HUDEP-2 (cell line): ENCODE data around the gene TXNDC15.
A peak's percentile ranks its signal among the peaks of the same experiment; 100 is the strongest.
"Not testable (repeated sequence)": the region's sequence is repeated elsewhere in the genome, so short reads cannot be mapped to it uniquely, and the experiment has no call there.

Experiments used
- DNase-seq, 76 experiments: peaks; one replicate each; lab custom pipeline; 2025; ENCODE audit not compliant: unreplicated experiment in 76 of 76; lab: John Stamatoyannopoulos, UW

The TXNDC15 gene

DNA sequence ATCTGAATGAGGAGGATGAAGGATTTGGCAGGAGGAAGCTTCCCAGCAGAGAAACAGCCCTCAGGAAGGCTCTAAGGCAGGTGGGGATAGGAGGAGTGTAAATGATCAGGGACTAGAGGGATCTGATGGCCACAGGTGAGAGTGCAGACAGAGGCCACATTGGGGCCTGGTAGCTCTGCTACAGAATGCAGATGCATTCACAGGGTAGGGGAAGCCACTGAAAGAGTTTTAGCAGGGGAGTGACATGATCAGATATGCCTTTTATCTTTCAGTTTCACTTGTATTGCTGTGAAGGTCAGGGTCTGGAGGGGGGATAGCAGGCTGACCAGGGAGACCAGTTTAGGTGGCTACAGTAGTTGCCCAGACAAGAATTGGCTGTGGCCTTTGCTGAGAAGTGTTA, 3.0 kb downstream of the TXNDC15 start:
- DNase-seq: peak in 16 of 76 experiments; percentile 4 to 38 (median 15)

DNA sequence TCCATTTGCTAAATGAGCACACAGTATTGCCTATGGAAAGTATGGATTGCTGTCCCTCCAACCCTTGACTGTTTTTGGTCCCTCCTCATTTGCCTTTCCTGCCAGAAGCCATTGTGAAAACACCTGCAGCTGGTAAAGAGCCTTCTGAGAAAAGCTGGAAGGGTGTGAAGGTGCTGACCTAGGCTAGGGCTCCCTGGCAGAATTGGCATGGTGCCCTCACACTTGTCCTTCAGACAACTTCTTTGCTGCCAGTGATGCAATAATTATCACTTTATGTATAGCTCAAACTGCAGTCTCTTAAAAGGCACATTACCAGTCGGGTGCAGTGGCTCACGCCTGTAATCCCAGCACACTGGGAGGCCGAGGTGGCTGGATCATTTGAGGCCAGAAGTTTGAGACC, 4.2 kb downstream of the TXNDC15 start:
- peak in 11 of 76 experiments; percentile 1 to 33 (median 19) for DNase-seq

DNA sequence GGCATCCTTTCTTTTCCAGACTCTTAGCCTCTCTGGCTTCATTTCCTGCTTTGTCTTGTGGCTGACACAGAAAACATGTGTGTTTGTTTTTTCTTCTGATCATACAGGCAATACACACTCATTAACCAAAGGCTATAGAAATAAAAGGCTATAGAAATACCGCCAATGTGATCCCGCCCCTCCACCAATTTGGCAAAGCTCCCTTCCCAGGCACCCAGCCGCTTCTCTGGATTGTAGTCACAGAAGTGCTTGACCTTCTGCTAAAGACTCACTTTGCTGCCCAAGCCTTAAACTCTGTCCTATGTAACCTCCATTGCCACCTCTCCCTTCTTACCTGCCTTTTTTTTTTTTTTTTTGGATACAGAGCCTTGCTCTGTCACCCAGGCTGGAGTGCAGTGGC, 5.3 kb downstream of the TXNDC15 start:
- no peak for DNase-seq

DNA sequence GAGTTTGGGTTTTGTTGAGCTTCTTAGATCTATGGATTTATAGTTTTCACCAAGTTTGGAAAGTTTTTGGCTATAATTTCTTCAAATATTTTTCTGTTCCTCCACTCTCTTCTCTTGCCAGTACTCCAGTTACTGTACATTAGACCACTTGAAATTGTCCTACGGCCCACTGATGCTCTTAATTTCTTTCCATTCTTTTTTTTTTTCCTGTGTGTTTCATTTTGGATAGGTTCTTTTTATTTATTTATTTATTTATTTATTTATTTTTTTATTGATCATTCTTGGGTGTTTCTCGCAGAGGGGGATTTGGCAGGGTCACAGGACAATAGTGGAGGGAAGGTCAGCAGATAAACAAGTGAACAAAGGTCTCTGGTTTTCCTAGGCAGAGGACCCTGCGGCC, 6.8 kb downstream of the TXNDC15 start:
- DNase-seq: not testable (repeated sequence)

DNA sequence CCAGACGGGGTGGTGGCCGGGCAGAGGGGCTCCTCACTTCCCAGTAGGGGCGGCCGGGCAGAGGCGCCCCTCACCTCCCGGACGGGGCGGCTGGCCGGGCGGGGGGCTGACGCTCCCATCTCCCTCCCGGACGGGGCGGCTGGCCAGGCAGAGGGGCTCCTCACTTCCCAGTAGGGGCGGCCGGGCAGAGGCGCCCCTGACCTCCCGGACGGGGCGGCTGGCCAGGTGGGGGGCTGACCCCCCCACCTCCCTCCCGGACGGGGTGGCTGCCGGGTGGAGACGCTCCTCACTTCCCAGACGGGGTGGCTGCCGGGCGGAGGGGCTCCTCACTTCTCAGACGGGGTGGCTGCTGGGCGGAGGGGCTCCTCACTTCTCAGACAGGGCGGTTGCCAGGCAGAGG, 7.5 kb downstream of the TXNDC15 start:
- DNase-seq: not testable (repeated sequence)

DNA sequence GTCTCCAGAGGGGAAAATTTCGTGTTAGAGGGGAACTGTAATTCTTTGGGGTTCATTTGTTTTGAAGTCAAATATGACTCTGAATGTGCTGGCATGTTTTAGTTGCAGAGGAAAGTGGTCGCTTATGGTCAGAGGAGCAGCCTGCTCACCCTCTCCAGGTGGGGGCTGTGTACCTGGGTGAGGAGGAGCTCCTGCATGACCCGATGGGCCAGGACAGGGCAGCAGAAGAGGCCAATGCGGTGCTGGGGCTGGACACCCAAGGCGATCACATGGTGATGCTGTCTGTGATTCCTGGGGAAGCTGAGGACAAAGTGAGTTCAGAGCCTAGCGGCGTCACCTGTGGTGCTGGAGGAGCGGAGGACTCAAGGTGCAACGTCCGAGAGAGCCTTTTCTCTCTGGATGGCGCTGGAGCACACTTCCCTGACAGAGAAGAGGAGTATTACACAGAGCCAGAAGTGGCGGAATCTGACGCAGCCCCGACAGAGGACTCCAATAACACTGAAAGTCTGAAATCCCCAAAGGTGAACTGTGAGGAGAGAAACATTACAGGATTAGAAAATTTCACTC, 13.5 kb downstream of the TXNDC15 start:
- no peak for DNase-seq

DNA sequence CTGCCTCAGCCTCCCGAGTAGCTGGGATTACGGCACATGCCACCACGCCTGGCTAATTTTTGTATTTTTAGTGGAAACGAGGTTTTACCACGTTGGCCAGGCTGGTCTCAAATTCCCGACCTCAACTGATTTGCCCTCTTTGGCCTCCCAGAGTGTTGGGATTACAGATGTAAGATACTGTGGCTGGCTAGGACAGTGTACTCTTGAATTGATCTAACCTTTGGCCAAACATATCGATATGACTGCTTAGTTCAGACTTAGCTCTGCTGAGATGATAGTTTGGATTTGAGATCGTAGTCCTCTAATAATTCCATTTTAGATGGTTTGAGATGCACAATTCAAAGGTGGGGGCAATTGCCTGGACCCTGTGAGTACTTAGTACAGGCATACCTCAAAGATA, 15.2 kb downstream of the TXNDC15 start:
- no peak for DNase-seq

DNA sequence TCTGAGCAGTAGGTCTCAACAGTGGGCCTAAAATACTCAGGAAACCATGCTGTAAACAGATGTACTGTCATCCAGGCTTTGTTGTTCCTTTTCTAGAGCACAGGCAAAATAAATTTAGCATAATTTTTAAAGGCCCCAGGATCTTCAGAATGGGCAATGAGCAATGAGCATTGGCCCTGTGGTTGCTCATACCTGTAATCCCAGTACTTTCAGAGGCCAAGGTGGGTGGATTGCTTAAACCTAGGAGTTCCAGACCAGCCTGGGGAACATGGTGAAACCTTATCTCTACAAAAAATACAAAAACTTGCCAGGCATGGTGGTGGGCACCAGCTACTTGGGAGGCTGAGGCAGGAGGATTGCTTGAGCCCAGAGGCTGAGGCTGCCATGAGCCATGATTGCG, 17.3 kb downstream of the TXNDC15 start:
- no peak for DNase-seq

DNA sequence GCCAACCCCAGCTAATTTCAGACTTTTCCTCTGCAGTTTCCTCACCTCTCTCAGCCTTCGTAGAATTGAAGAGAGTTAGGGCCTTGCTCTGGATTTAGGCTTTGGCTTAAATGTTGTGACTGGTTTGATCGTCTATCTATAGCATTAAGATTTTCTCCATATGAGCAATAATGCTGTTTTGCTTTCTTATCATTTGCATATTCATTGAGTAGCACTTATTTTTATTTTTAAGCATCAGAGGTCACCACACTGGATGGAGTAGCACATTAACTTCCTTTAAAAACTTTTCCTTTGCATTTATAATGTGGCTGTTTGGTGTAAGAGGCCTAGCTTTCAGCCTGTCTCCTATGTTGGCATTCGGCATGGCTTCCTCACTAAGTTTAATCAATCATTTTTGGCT, 18.1 kb downstream of the TXNDC15 start:
- no peak for DNase-seq

DNA sequence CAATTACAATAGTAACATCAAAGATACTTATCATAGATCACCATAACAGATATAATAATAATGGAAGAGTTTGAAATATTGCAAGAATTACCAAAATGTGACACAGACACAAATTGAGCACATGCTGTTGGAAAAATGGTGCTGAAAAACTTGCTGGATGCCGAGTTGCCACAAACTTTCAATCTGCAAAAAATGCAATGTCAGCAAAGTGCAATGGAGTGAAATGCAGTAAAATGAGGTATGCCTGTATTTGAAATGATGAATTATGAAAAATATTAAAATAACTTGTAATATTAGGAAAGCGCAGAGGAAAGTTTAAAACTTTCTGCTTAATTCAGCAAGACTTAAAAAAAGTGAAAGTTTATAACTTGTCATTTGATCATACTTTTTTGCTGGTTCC, 18.8 kb downstream of the TXNDC15 start:
- DNase-seq: no peak

DNA sequence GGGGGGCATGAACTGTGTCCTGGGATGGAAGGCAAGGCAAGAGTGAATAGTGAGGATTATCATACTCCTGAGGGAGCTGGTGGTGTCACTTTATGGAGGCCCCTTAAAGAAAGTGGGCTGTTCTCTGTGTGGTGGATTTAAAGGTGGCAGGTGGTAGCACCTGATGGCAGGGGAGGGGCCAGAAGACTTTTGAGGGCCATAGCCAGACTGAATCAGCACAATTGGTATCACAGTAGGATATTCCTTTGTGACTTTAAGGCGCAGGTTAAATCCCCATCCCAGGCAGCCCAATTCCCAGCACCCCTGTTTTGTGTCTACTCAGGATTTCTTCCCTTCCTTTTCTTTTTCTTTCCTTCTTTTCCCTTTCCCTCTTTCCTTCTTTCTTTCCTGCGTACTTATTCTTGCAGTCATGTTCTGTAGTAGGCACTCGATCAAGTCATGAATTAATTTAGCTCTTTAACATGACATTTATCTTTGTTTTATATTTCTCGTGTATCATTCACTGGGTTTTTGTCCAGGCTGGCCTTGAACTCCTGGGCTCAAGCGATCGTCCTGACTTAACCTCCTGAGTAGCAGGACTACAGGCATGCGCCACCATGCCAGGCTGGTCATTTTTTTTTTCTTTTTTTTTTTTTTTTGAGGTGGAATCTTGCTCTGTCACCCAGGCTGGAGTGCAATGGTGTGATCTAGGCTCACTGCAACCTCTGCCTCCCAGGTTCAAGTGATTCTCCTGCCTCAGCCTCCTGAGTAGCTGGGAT, 19.8 kb downstream of the TXNDC15 start:
- DNase-seq: no peak

DNA sequence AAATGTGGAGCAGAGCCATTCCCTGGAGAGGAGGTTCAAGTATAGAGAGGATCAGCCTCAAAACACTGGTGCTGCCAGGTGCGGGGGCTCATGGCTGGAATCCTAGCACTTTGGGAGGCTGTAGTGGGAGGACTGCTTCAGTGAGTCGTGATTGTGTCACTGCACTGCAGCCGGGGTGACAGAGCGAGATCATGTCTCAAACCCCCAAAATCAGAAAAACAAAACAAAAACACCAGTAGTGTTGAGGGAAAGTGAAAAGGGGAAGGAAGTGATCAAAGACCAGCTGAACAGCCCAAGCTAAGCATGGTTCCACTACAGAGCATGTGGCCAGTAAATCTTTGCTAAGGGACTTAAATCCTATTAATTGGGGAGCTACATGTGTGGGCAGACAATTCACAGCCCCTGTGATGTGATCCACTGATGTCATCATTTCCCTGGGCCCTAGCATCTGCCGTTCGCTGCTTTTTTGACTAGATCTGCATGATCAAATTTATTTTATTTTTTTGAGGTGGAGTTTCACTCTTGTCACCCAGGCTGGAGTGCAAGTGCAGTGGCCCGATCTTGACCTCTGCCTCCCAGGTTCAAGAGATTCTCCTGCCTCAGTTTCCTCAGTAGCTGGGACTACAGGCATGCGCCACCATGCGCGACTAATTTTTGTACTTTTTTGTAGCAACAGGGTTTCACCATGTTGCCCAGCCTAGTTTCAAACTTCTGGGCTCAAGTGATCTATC, 28.1 kb downstream of the TXNDC15 start:
- DNase-seq: no peak

DNA sequence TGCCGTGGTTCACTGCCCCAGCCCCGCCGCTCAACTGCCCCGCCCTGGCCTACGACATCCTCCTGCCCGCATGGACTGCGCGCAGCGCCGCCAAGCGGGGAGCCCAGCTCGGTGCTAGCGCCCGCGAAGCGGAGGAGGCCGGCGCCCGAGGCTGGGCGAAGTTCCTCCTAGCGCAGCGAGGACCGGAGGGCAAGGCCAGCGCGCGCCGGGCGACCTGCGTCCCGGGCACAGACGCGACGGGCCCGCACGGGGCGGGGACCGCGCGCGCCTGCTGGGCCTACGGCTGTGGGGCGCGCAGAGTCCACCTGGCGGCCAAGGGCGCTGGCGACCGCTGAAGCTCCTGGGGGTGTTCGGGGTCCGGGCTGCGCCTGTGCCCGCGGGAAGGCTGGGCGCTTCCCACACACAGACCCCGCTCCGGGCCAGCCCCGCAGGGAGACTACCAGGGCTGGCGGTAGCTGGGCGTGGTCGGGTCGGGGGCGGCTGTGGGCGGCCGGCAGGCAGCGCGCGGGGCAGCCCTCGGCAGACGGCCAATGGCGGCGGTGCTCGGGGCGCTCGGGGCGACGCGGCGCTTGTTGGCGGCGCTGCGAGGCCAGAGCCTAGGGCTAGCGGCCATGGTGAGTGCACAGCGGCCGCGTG, 30.6 kb downstream of the TXNDC15 start, which contains the start of gene PCBD2:
Gene PCBD2, plus strand, starts transcription at position 522 of the 636 bp plus-strand sequence. Its CDS starts 9 bp downstream, at position 531.
- peak in 75 of 76 experiments; percentile 26 to 94 (median 87) for DNase-seq

DNA sequence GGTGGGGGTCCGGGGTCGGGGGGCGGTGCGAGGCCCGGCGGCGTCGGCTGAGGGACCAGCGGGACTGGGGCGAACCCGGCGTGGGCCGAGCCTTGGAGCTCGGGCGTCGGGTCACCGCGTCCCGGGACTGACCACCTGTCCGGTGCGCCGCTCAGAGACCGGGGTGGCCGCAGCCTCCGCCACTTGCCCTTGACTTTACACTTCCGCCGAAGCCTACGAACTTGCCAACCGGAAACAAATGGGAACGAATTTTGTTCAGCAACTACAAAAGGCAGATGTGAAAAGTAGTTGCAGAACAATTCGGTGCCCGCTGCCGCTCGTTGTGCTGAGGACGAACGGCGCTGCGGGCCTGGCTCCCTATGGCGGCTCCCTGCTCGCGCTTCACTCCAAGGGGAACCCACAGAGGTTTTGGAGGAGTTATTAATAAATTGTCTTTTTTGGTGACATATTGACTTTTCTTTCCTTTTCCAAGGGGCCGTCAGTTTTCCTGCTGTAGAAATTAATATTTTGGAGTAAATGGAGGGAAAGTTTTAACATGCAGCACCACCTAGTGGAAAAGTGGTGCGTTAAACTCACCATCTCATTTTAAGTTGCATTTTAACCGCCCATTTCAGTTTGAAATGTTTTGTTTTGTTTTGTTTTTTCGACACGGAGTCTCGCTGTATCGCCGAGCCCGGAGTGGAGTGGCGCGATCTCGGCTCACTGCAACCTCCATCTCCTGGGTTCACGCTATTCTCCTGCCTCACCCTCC, 31.2 kb downstream of the TXNDC15 start:
- DNase-seq: peak in 63 of 76 experiments; percentile 15 to 86 (median 60)

DNA sequence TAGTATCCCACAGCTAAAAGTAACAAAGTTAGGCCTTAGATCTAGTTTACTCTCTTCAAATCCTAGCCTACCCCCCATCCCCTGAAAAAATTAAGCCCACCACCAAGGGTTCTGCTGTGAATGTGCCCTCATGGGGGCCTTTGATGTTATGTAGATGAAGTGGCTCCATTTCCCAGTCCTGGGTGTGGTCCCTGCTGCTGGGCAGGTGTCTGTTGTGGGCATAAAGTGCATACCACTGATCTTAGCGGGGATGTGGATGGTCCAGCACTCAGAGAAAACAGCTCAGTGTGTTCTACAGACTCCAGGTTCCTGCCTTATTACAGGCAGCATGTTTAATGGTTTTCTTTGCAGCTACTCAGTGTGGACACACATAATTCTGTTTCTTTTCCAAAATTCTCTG, 32.6 kb downstream of the TXNDC15 start:
- DNase-seq: no peak

DNA sequence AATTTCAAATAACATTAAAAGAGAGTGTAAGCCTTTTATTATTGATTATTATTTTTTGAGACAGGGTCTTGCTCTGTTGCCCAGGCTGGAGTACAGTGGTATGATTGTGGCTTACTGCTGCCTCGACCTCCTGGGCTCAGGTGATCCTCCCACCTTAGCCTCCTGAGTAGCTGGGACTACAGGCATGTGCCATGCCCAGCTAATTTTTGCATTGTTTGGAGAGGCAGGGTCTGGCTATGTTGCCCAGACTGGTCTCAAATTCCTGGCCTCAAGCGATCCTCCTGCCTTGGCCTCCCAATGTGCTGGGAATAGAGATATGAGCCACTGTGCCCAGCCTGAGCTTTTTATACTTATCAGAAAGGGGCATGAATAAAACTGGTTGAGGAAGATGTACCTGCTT, 36.6 kb downstream of the TXNDC15 start:
- DNase-seq: not testable (repeated sequence)

DNA sequence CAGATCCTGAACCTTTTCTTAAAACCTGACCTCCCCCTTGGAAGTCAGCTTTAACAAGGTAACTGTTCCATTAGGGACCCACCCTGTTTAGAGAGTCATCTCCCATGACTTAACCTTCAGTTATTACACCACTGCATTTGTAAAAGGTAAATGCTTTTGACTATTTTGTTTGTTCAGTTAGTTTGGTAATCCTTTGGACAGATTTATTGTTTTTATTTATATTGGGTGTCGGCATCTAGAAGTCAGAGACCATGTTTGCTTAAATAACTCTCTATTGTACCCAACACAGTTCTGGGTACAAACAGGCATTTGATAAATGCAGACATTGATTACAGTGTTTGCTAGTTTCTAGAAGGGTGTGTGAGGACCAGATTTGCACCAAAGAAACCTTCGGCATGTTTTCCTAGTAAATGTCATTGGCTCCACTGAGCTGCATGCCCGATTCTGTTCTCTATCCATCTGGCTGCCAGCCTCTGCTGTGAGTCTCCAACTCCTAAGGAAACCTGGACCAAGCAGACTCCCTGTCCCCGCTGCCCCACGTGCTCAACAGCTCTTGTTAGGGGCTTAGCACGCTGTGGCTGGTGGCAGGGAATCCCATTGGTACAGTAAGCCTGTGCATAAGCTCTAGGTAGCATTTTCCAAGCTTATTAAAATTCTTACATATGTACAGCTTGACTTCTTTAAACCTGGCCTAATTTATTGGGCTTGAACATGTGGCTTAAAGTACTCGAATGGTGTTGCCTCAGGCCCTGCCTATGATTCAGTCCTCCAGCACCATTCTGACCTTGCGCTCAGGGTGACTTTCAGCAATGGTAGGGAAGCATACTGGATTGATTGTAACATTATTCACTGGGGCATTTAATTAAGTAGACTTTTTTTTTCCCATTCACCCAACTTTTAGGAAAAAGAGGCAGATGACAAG, 37.4 kb downstream of the TXNDC15 start:
- no peak for DNase-seq

DNA sequence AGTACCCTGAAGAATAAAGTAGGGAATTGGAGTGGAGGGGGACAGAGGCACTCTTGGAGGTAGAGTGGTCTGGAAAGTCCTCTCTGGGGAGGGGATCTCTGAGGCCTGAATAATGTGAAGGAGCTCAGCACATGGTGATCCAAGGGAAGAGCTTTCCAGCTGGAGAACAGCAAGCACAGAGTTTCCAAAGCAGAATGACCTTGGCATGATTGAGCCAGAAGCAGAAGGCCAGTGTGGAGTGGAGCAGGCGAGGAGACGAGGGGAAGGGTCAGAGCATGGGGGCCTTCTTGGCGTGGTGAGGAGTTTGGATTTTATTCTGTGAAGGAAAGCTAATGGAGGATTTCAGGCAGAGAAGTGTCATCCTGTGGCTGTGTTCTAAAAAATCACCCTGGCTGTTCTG, 39.1 kb downstream of the TXNDC15 start:
- DNase-seq: no peak

DNA sequence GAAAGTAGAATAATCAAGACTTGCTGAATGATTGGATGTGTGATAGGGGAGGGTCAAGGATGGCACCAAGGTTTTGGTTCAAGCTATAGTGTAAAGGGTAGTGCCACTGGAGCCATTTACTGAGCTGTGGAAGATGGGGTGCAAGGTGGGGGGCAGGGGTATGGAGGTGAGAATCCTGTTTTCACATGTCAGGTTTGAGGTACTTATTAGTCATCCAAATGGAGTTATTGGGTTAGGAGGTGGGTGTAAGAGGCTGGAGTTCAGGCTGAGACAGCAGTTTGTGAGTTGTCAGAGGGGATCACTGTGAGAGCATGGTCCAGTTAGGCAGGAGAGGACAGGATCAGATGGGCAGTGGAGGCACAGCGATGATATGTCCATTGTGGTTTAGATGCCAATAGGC, 39.6 kb downstream of the TXNDC15 start:
- DNase-seq: no peak
